ENCODE results near the gene NUDT16. TPM values are rescaled to one million over a fixed set of nuclear protein-coding genes. Genes with fewer than 3 reads are reported as not detected.

Gene NUDT16
- total and polyA plus RNA-seq, 8 donors: 15.3 to 81.1 (median 24.3) TPM

DNA sequence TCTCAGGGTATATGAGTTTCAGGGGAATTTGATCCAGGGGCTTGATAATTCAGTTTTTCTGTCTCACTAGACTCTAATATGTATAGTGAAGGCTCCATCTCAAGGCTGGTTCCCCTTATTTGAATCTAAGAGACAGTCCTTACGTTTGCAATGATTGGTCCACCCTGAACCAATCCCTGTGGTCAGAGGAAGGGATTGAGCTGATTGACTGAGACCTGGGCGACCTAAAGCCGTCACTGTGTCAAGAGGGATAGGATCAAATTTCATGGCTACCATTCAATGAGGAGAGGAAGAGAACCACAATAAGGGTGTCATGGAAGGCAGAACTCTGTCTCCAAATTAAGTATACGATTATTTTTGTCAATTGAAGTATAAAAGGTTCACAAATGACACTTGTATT lies 16.3 kb downstream of the NUDT16 start:
- no peak overlapping the region for H3K4me3 ChIP-seq
- WGBS, 5 donors: 72 to 82% (median 77%) methylated on average over 4 of the region's 4 CpGs

DNA sequence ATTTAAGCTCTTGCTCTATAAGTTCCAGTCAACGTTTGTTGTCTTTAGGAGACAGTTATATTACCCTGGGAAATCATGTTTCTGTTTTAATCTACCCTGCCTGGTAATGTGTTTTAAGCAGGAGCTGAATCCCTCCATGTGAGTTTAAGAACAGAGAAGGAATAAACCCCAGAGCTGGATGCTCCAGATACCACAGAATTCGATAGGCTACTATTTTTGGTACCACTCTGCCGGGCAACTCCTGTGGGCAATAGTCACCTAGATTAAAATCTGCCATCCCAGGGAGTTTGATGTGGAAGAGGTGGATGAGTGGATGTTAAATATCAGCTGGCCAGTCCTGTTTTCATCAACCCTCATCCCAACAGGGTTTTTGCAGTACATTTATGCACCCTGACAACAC lies 20.4 kb downstream of the NUDT16 start:
- Histone ChIP-seq H3K27me3 (no peaks in the 10 kb centered on the region), H3K9me3 (peaks cover 0 to 9% (median 3%) of the 10 kb centered on the region in 4 donors), H3K4me3 (no peak overlapping the region), H3K4me1 (no peaks in the 10 kb centered on the region), H3K36me3 (no peaks in the 10 kb centered on the region), H3K27ac (no peak overlapping the region)
- DNase-seq: no peak
- intact Hi-C loops (cut with DNase I; ENCODE audit: low total_unique reads): no loop called here
- TF ChIP-seq POLR2A (IDR thresholded peaks at IDR 0.05): no peak
- TF ChIP-seq CTCF (IDR thresholded peaks at IDR 0.05): no peak
- TF ChIP-seq POLR2AphosphoS5 (IDR thresholded peaks at IDR 0.05): no peak
- no peak for TF ChIP-seq EP300 (IDR thresholded peaks at IDR 0.05)
- 64 to 75% (median 69%) methylated on average over 3 of the region's 3 CpGs for WGBS, 5 donors

More for the DNA sequence above, 16.3 kb downstream of the NUDT16 start:
- no peaks in the 10 kb centered on the region for H3K36me3 ChIP-seq
- no peaks in the 10 kb centered on the region for H3K27me3 ChIP-seq
- intact Hi-C loops (cut with DNase I; ENCODE audit: low total_unique reads): no loop called here
- no peak for DNase-seq
- H3K27ac ChIP-seq: no peak overlapping the region
- H3K4me1 ChIP-seq: no peaks in the 10 kb centered on the region
- TF ChIP-seq CTCF (IDR thresholded peaks at IDR 0.05): no peak
- TF ChIP-seq POLR2AphosphoS5 (IDR thresholded peaks at IDR 0.05): no peak
- no peak for TF ChIP-seq POLR2A (IDR thresholded peaks at IDR 0.05)
- no peak for TF ChIP-seq EP300 (IDR thresholded peaks at IDR 0.05)
- H3K9me3 ChIP-seq: no peaks in the 10 kb centered on the region

DNA sequence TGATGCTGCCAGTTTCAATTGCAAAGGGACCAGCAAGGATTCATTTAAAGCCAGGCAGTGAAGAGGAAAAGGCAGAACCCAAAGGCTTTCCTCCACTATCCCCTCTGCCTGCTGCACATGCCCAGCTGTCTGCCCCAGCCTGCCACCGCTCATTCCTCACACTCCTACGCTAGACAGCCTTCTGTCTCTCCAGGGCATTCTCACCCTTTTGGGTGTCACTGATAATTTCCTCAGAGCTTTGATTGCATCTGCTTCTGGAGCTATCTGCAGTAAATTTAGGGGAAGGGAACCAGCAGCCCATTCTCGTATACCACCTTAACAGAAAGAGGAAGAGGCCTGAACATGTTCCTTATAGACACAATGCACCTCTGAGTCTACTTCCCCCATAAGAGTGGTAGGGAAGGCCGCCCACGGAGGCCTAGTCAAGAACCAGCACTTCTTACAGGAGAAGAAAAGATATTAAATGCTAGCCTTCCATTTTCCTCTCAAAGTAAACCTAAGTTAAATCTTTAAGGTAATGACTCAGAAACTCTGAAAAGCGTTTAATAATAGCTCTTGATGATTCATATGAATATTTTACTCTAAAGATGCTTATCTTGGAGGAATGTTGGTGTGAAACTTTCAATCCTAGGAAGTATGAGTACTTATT lies 20.9 kb downstream of the NUDT16 start:
- DNase-seq: no peak
- Histone ChIP-seq H3K4me1 (no peaks in the 10 kb centered on the region), H3K9me3 (peaks cover 0 to 9% (median 3%) of the 10 kb centered on the region in 4 donors), H3K36me3 (no peaks in the 10 kb centered on the region), H3K4me3 (no peak overlapping the region), H3K27me3 (no peaks in the 10 kb centered on the region), H3K27ac (no peak overlapping the region)
- 64 to 81% (median 70%) methylated on average over 6 of the region's 6 CpGs for WGBS, 5 donors
- intact Hi-C loops (cut with DNase I; ENCODE audit: low total_unique reads): no loop called here
- TF ChIP-seq CTCF (IDR thresholded peaks at IDR 0.05) (no peak), POLR2A (IDR thresholded peaks at IDR 0.05) (no peak), EP300 (IDR thresholded peaks at IDR 0.05) (no peak), POLR2AphosphoS5 (IDR thresholded peaks at IDR 0.05) (no peak)

DNA sequence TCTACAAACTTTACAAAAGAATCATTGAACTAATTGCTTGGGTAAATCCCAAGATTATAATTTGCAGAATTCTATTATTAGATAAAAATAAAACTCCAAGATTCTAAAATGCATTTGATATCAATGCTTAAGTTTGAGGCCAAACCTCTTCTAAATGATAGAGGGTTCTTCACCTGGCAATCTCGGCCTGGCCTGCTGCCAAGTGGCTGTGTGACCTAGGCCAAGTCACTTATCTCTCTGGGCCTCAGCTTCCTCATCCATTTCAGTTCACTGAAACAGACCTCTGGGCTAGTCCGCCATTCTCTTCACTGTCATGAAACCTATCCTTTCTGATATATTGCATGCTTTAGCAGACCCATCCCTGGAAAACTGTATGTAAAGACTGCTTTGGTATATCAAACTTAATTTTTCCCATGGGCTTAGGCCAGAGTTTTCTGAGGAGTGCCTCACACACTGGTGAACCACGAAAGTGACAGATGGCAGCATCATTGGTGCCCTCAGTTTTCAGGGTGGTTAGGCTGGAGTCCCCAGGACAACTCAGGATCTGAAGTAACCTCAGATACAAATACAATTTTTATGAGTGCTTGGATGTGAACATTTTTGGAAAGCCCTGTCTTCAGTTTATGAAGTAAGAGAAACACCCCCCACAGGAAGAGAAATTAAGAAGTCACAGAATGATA lies 21.8 kb downstream of the NUDT16 start:
- intact Hi-C loops (cut with DNase I; ENCODE audit: low total_unique reads): no loop called here
- no peak overlapping the region for H3K27ac ChIP-seq

More for the DNA sequence above, 21.8 kb downstream of the NUDT16 start:
- no peak overlapping the region for H3K4me3 ChIP-seq
- no peak for DNase-seq
- H3K4me1 ChIP-seq: no peaks in the 10 kb centered on the region
- H3K36me3 ChIP-seq: no peaks in the 10 kb centered on the region
- no peaks in the 10 kb centered on the region for H3K27me3 ChIP-seq
- peaks cover 0 to 9% (median 3%) of the 10 kb centered on the region in 4 donors for H3K9me3 ChIP-seq
- no peak for TF ChIP-seq EP300 (IDR thresholded peaks at IDR 0.05)
- TF ChIP-seq POLR2A (IDR thresholded peaks at IDR 0.05): no peak
- TF ChIP-seq CTCF (IDR thresholded peaks at IDR 0.05): no peak
- no peak for TF ChIP-seq POLR2AphosphoS5 (IDR thresholded peaks at IDR 0.05)
- WGBS, 5 donors: 77 to 86% (median 77%) methylated on average over 3 of the region's 3 CpGs
